Stimulated activated CD4-positive, alpha-beta T cell treated with anti-CD3 and anti-CD28 coated beads, TNF-alpha, amount 100 ng/mL, for 1 hour (primary cell): ENCODE results near the gene RIPPLY1.
A peak's percentile ranks its signal among the peaks of the same experiment; 100 is the strongest.
"Not testable (repeated sequence)": the region's sequence is repeated elsewhere in the genome, so short reads cannot be mapped to it uniquely, and the experiment has no call there.

Source experiments
- DNase-seq, 3 donors: peaks; one replicate each; pipeline ENCODE4 v3.0.0-alpha.2; 2020; ENCODE audit warnings: low read depth in 3 of 3, low spot score in 1 of 3

Gene RIPPLY1

DNA sequence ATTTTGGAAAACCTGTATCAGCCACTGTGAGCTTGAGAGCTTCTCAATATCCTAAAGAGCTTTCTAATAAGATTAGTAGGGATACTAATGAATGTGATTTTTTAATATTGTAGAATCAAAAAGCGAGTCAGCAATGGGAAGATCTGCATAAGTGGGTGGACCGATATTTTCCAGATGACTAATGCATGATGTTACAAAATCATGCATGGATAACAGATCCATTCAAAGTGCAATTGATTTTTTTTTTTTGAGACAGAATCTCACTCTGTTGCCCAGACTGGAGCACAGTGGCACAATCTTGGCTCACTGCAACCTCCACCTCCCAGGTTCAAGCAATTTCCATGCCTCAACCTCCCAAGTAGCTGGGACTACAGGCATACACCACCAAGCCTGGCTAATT is 9.7 kb upstream of the RIPPLY1 start:
- no peak for DNase-seq

DNA sequence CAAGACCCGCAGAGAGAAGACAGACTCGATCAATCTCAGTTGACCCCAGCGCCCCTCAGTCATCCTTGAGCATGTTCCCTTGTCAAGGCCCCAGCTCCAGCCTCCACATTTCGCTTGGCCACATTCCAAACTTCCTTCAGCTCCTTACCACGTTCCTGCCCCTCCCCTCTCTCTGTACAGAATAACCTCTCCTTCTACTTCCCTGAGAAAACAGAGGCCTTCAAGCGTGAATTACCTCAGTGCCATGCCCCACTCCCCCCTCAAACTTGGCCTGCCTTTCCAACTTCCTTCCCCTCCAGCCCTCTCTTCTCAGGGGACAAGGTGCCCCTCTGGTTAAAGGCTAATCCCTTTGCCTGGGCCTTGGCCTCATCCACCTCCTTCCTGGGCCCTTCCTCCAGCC is 3.2 kb upstream of the RIPPLY1 start:
- no peak for DNase-seq

DNA sequence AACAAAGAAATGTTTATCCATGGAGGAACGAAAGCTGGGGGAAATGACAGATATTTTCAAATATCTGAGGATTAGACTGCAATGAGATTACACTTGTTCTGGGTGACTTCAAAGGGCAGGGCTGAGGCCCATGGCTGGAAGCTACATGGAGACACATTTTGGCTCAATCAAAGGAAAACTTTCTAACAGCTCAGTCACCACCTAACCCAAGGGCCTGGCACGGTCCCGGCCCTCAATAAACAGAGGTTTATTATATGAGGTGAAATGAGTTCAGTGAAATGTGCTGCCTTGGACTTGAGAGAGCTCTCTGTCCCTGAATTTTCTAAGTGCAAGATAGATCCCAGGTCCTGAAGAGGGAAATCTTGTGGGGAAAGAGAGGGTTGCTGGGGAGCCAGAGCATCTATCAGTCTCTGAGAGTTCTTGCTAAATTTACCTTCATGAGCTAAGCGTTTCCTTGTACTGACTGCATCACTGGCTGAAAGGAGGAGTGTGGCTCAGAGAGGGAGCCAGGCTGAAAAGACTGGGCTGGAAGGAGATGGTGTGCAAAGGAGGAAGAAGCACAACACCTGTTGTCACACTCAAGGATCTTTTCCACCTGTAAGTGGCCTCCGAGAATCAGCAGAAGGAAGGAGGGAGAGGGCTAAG is 2.0 kb upstream of the RIPPLY1 start:
- DNase-seq, result no peak

DNA sequence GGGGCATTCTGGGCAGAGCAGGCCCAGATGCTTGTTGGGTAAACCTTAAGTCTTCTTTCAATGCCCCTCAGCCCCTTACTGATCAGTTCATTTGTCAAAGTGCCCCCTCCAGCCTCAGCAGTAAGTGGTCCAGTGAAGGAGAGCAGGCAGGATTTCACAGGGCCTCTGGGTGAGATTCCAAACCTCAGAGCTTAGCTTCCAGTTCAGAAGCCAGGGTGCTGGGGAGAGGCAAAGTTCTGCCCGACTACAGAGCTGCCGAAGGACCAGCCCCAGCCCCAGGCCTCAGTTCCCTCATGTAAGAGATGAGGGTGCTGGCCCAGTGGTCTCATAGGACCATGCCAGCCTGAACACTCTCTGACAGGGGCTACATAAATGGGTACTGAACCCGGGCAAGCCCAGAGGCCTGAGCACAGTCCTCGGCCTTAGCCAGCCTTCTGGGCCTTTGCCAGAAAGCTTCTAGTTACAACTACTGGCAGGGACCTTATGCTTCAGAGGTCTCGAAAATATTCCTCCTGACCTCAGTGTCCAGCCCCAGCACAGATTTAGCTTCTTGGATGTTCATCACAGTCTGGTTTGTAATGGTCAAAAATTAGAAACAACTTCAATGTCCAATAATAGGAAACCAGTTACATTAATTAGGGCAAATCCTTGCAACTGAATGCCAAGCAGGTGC is 851 bp upstream of the RIPPLY1 start:
- no peak for DNase-seq

DNA sequence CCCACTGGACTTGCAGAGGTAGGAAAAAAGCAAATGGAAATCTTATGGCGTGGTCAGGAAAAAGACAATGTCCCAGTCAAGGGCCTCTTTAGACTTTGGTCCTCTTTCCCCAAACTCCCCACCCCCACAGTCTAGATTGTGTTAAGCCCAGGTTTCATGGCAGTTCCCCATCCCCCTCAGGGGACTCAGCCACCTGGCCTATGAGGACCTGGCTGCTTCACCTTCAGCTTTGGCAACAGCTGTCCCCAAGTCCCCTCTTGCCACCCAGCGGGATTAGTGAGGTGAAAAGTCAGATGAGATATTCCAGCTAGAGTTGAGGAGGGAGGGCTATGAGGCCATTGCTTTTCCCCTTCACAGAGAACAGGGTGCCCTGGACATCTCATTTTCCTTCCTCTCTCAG is 457 bp downstream of the RIPPLY1 start:
- no peak for DNase-seq

DNA sequence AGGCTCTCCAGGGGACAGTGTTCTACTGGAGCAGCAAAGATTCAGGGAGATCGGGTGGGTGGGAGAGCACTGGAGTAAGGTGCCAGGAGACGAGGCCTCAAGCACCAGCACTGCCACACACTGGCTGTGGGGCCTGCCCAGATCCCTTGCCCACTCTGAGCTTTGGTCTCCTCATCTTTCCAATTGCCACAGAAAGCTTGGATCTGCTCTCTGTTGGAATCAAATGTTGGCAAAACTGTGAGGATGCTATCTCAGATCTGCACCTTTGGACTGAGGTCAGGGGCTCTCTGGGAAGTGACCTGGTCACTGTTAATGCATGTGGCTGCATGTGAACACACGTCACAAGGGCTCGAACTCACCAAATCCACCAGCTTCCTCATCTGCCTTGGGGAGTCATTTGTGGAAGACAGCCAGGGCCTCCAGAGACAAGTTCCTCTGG is 1.3 kb downstream of the RIPPLY1 start:
- no peak for DNase-seq

DNA sequence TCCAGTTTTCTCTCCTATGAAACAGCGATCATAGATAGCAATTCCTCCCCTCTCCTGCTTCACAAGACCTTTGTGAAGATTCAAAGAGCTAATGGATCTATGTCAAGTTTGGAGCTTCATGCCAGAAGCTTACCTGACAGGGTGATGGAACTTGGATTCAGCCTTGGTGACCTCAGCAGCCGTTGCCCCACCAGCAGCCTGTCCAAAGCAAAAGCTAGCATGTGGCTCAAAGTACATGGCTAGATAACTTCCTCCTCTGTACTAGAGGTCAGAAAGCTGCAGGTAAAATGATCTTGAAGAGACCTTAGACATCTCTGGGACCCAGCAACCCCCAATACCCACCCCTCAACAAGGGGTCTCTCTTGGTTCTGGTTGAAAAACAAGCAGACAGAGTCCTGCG is 1.8 kb downstream of the RIPPLY1 start:
- no peak for DNase-seq

DNA sequence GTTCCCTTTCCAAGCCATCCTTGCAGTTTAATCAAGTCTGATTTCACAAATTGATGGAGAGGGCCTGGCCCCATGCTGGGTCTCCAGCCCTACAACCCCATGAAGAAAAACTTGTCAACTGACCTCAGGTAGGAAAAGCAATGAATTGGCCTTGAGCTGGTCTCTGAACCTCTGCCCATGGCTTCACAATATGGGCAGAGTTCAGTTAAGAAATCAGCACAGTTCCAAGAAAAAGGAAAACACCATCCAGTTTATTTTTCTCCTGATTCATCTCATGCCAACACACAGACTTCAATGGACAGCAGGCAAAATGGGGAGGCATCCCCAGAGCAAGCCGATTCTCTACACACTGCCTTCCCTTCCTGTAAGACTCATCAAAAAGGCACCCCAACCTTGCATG is 3.3 kb downstream of the RIPPLY1 start:
- DNase-seq, result no peak

DNA sequence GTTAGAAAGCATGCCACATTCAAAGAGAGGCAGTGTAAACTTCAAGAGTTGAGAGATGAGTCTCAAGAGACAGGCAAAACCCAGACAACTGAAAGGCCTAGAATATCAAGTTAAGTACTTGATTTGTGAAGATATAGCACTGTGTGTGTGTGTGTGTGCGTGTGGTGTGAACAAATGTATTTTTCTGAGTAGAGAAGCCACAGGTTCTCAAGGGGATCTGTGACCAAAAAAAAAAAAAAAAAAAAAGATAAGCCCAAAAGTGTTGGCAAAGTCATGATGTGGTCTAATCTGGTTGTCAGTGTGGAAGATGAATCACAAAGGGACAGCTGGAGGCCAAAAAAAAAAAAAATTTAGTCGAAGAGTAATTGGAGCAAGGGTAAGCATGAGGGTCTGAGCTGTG is 3.9 kb downstream of the RIPPLY1 start:
- DNase-seq, result no peak

DNA sequence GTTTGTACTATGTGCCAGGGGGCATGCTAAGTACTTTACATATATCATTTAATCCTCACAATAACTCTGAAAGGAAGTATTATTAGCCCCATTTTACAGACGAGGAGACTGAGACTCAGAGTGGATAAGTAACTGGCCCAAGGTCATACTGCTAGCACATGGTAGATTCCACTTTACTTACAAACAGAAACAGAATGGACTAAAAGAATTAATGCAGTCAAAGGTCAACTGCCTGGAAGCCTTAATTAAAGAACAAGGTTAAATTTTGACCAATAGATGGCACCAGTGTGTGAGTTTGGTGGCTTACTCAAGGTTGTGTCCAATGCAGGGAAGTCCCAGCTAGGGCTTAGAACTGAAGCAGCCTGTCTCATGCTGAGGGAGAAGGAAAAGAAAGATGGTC is 4.7 kb downstream of the RIPPLY1 start:
- DNase-seq, result no peak

DNA sequence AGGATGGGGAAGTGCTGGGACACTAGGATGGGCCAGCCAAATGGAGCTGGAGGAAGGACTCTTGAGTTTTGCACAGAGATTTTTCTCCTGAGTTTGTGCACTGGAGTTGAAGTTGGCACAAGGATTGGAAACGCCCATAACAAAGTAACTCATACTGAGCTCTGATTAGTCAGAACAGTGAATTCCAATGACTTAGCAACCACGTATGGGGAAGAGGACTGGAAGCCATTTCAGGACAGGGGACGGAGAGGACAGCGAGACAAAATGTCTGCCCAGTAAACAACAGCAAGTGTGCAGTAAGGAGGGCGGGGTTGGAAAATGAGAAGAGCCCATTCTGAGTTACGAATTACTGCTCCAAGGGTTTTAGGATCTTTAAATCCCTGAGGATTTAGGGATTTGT is 5.9 kb downstream of the RIPPLY1 start:
- no peak for DNase-seq

DNA sequence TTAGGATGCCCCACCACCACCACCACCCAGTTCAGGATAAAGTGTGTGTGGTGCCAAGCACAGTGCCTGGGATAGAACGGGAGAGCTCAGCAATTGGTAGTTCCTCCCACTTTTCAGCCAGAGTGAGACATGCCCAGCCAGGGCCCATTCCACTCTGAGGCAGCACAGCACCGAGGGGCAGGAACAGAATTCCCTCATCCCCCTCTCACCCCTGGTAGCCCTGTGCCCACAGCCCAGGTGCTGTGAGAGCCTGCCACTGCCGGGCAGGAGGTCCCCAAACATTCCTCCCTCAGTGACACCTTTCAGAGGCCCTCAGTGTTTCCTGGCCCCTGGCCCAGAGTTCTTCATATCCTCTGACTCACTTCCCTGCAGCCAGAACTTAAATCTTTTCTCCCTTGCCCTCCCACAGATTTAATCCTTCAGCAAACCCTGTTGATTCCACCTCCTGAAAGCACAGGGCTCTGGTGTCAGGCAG is 8.1 kb downstream of the RIPPLY1 start:
- no peak for DNase-seq

DNA sequence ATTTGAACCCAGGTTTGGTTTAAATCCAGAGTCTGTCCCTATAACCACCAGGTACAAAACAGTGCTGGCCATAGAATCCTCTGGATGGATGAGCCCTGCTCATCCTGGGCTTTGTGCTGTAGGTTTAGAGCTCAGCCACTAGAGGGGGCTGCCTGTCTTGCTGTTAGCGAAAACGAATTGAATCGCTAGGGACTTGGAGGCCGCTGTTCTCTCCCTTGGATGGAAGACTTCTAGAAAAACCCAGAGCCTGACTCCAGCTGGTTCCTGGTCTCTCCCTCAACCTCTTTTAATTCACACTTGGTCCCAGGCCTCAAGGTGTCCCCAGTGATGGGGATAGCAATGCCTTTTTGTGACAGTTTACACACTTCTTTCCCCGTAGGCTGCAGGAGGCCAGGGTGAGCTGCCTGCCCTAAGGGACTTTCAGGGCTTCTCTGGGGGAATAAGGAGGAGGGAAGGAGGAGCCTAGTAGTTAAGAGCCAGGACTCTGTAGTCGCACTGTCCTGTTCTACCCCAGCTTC is 8.7 kb downstream of the RIPPLY1 start:
- DNase-seq, result peak in 2 of 3 donors; percentile 2 to 17

DNA sequence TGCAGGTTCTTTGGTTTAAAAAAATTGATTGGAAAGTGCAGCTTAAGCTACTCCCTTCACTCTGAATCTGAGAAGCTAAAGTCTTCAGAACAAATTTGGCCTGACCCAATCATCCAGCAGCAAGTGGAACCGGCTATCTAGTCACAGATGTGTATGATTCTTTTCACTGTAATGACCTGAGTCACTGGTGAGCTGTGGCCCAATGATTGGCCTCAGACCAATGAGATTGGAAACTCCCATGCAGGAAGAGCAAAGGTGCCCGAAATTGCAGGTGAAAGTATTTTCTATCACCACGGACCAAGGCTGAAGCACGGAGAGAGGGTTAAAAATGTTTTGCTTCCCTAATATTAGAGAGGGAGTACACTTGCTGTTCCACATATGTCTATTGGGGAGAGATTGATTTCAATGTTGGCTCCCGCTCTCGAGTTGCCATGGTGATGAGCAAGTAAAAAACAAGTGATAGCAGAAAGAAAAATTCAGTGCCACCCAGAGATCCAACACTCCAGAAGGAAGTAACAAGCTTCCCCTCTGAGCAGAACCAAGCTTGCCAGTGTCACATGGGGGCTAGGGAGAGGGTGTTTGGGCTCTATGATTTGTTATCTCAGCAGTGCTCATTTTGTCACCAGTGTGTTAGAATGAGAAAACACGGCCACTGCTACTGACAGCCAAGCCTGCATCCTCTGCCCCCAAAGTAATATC is 11.2 kb downstream of the RIPPLY1 start:
- no peak for DNase-seq

DNA sequence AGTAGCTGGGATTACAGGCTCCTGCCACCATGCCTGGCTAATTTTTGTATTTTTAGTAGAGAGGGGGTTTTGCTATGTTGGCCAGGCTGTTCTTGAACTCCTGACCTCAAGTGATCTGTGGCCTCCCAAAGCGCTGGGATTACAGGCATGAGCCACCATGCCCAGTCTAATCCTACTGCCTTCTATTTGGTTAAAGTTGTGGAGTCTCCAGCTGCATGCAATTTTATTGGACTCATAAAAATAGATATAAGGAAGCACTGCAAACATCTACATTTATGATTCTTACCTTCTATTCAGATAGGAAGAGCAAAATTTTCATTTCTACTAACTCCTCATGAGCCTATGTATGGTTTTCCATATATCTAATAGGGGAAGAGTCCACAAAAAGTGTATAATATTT is 13.7 kb downstream of the RIPPLY1 start:
- no peak for DNase-seq

DNA sequence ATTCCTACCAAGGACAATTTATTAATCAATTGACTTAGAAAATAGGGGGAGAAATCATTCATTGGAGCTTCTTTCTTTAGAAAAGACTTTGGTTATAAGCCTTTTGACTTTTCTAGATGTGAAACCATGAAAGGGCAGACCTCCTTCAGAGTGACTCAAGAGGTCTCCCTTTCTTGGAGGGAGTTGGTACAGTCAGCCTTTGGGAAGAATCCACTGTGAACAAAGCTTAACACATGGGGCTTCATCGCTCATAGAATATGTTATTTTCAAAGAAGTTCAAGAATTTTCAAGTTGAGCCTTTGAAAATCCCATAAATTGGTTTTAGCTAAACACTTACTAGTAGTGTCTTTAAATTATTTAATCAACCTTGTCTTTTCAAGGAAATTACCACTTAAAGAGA is 28.0 kb downstream of the RIPPLY1 start:
- no peak for DNase-seq

DNA sequence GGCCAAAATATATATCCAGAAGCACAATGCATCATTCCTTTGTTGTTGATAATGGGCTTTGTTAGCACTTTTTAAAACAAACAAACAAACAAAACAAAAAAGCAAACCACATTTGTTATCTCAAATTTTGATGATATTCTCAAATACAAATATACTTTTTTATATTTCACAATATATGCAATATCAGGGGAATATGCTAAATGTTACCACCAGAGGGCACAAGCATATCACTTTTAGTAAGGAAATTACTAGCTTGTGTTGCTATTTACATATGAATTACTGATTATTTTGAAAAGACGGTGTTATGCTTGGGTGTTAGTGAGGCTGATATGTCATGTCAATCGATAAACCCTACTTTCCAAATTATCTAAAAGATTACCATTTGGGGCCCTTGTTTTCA is 29.1 kb downstream of the RIPPLY1 start:
- no peak for DNase-seq

DNA sequence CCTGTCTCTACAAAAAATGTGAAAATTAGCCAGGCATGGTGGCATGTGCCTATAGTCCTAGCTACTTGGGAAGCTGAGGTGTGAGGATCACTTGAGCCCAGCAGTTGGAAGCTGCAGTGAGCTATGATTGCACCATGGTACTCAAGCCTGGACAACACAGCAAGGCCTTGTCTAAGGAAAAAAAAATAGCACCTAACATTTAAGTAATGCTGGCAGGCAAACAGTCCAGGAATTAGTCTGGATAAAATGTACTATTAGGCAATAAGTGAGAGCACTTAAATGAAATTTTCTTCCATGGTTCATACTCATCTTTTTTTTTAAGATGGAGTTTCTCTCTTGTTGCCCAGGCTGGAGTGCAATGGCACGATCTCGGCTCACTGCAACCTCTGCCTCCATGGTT is 30.3 kb downstream of the RIPPLY1 start:
- not testable (repeated sequence) for DNase-seq

DNA sequence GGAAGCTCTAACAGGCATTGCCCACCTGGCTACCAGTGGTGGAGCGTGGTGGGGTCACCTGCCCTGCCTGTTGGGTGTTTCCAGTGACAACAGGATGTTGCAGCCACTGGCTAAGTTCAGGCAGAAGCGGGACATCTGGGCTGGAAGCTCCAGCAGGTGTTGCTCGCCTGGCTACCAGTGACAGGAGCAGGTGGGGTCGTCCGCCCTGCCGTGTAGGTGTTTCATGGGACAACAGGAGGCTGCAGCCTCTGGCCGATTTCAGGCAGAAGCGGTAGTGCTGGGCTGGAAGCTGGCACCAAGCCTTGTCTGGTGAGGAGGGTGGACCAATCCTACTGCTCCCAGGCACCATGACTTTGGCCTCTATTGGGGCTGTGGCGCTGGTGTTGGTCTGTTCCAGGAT is 39.4 kb downstream of the RIPPLY1 start:
- no peak for DNase-seq

DNA sequence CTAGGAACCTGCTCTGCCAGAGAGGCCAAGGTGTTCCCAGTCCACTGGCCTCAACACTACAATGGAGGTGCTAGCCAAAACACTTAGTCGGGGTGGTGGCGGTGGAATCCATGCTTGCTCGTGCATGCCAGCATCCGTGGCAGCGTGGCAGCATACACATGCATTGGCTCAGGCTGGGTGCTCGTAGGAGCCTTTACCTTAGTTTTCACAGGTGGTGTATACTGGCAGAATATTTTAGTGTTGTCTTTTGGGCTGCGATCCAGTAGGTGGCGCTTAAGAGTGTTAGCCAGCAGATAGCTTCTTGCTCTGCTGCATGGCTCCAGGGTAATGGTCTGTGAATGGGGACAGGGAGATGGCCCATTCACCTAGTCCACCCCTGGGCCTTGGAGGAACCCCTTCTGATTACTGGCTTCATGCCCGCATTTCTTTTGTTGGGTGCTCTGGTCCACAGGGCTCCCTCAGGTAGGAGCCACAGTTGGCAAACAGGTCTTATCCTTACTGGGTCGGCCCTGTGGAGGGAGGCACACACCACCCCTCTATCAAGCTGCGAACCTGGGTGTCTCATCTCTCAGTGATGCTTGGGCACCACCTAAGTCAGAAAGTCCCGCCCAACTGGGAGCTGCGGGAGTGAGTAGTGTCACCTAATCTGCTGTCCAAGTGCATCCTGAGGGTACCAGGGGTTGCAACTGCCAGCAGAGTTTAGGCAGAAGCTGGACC is 40.0 kb downstream of the RIPPLY1 start:
- no peak for DNase-seq
